Measurements from ENCODE around the gene COX19. TPM values are rescaled to one million over a fixed set of nuclear protein-coding genes. Genes with fewer than 3 reads are reported as not detected.

Gene COX19
- total RNA-seq, 2 experiments from 2014 or later = 14.1 to 15.6 TPM

DNA sequence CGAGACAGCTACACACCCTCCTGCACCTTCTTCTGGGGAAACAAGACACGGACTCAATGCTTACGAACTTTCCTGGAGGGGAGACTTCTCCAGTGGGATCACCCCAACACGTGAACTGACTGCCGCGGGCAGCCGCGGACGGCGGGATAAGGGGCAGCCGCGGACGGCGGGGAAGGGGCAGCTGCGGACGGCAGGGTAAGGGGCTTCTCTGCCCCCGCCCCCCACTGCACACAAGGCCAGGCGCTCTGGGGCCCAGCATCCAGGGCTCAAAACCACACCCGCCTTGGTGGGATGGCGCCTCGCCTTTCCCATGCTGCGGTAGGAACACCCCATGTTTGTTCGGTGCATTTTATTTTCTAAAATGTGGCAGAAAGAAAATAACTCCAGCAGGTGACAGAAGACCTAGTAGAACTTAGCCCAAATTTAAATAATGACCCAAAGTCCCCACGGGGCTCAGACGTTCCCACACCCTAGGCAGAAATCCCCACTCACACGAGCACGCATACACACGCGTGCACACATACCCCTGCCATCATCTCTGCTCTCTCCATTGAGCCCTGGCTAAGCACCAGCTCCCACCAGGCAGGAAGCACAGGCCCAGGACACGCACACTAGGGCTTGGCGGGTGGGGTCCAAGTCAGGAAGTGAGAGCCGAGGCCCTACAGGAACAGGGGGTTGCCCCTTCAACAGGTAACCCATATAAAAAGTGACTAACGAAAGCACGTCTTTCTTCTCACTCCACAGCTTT lies 42.4 kb upstream of the COX19 start:
- POLR2A ChIA-PET = interaction anchor here (0.6 kb wide), 1 partner anchor 40 kb away, joined by 3 read pairs; no protein-coding TSS in a partner anchor
- intact Hi-C loops (cut with micrococcal nuclease) = no loop called here
- peaks cover 8% of the 10 kb centered on the region for H3K4me1 Mint-ChIP-seq (ENCODE audit: low read depth)
- H3K9me3 Mint-ChIP-seq = peaks cover 9% of the 10 kb centered on the region
- CTCF ChIA-PET = interaction anchor here (2.4 kb wide), 1 partner anchor 25 kb away, joined by 6 read pairs; no protein-coding TSS in a partner anchor
- no peak overlapping the region for H3K4me3 Mint-ChIP-seq
- DNase-seq = no peak
- H3K36me3 Mint-ChIP-seq = peaks cover 17% of the 10 kb centered on the region
- no peaks in the 10 kb centered on the region for H3K27me3 Mint-ChIP-seq
- H3K27ac Mint-ChIP-seq = no peak overlapping the region

DNA sequence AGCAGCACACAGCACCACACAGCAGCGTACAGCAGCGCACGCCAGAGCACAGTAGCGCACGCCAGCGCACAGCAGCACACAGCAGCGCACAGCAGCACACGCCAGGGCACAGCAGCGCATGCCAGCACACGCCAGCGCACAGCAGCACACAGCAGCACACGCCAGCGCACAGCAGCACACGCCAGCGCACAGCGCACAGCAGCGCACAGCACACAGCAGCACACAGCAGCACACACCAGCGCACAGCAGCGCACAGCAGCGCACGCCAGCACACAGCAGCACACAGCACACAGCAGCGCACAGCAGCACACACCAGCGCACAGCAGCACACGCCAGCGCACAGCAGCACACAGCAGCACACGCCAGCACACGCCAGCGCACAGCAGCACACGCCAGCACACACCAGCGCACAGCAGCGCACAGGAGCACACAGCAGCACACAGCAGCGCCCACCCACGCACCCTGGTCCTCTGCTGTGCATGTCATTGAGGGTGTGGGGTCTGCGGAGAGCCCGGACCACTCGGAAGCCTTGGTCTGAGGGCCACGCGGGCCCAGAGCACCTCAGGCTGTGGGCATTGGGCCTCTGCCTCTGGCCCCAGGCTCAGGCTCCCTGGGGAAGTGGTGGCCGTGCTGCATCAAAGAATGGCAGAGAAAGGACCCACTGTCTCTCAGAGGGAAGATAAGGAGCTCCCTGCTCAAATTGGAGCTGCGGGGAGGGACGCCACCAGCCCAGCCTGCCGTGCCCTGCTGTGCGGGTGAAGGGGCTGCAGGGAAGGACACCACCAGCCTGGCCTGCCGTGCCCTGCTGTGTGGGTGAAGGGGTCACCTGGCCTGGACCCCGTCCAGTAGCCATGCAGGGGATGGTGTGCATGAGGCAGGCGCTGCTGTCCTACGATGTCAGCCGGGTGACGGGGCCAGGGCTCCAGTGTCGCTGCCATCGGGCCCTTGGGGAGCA lies 41.5 kb upstream of the COX19 start:
- peaks cover 5% of the 10 kb centered on the region for H3K9me3 Mint-ChIP-seq
- H3K4me1 Mint-ChIP-seq (ENCODE audit: low read depth) = peaks cover 8% of the 10 kb centered on the region
- ChIA-PET CTCF (interaction anchor here (2.4 kb wide), 1 partner anchor 24 kb away, joined by 6 read pairs; no protein-coding TSS in a partner anchor), POLR2A (no interaction called here)
- DNase-seq = no peak
- H3K36me3 Mint-ChIP-seq = peaks cover 10% of the 10 kb centered on the region
- H3K27me3 Mint-ChIP-seq = no peaks in the 10 kb centered on the region
- H3K4me3 Mint-ChIP-seq = no peak overlapping the region
- no peak overlapping the region for H3K27ac Mint-ChIP-seq
- intact Hi-C loops (cut with micrococcal nuclease) = no loop called here

DNA sequence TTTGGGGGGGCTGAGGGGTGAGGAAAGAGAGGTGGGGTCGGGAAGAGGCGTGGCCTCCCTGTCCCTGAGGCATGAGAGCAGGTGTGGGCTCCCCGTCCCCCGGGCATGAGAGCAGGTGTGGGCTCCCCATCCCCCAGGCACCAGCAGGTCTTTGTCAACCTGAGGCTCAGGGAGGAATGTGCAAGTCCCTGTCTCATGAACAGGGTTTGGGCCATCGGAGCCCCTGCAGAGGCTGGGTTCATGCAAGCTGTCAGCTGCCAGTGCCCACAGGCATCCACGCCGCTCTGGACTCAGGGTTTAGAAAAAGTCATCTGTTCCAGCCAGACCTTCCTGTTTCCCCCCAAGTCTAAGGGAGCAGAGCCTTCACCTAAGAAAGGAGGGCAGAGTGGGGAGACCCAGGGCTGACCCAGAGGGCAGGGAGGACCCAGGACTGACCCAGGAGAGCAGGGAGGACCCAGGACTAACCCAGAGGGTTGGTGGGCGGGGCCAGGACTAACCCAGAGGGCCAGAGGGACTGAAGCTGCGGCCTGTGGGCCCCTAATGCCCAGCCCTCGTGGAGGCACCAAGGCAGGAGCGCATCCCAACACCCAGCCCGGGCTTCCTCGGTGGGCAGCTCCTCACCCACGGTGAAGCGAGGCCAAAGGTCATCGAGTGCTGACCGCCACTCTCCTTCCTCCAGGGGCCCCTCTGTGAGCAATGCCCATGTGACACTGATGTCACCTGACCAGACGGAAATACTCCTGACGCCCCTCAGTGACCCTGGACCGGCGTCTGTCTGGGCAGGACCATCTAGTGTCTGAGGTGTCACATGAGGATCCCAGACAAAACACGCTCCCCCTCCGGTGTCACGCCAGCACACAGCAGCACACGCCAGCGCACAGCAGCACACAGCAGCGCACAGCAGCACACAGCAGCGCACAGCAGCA lies 40.1 kb upstream of the COX19 start:
- H3K27ac Mint-ChIP-seq = no peak overlapping the region
- H3K9me3 Mint-ChIP-seq = no peaks in the 10 kb centered on the region
- no peak for DNase-seq
- H3K27me3 Mint-ChIP-seq = no peaks in the 10 kb centered on the region
- H3K4me1 Mint-ChIP-seq (ENCODE audit: low read depth) = peaks cover 13% of the 10 kb centered on the region
- no peak overlapping the region for H3K4me3 Mint-ChIP-seq
- POLR2A ChIA-PET = no interaction called here
- CTCF ChIA-PET = no interaction called here
- intact Hi-C loops (cut with micrococcal nuclease) = no loop called here
- H3K36me3 Mint-ChIP-seq = peaks cover 4% of the 10 kb centered on the region

DNA sequence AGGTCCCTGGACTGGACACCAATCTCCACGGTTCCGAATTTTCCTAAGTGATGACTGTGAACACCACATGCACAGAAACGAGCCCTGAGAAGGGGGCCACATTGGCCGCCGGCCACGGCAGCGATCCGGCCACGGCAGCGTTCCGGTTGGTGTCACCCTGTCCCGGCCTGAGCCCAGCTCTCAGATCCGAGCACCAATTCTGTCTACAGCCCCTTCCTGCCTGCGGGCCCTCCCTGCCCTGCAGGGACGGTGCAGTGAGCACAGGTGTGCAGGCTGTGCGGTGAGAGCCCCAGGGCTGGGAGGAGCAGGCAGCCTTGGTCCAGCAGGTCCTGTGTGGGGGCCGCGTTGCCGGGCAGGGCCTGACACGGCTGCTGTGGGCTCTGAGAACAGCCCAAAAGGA lies 39.3 kb upstream of the COX19 start:
- no peak overlapping the region for H3K27ac Mint-ChIP-seq
- POLR2A ChIA-PET = no interaction called here
- no peaks in the 10 kb centered on the region for H3K27me3 Mint-ChIP-seq
- no peaks in the 10 kb centered on the region for H3K9me3 Mint-ChIP-seq
- intact Hi-C loops (cut with micrococcal nuclease) = no loop called here
- peaks cover 4% of the 10 kb centered on the region for H3K36me3 Mint-ChIP-seq
- no peak for DNase-seq
- H3K4me1 Mint-ChIP-seq (ENCODE audit: low read depth) = peaks cover 13% of the 10 kb centered on the region
- CTCF ChIA-PET = interaction anchor here (0.7 kb wide), 1 partner anchor 22 kb away, joined by 3 read pairs; no protein-coding TSS in a partner anchor
- no peak overlapping the region for H3K4me3 Mint-ChIP-seq

DNA sequence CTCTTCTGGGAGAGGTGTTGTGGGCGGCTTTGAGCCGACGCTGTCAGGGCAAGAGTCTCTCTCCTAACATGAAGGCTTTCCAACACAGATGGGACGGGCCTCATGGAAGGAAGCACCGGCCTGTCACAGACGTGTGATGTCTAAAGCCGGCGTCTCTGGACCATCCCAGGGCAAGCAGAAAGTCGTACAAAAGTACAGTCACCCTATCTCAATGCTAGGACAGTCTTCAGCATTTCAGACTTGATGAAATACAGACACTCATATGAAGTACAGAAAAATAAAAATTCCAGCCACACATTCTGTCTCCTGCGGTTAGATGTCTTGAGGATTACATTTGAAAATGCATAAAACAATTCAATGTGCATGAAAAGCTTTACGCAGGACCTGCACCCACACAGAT lies 38.2 kb upstream of the COX19 start:
- Mint-ChIP-seq H3K27me3 (no peaks in the 10 kb centered on the region), H3K4me1 (ENCODE audit: low read depth) (peaks cover 12% of the 10 kb centered on the region), H3K27ac (no peak overlapping the region), H3K36me3 (peaks cover 9% of the 10 kb centered on the region), H3K4me3 (no peak overlapping the region), H3K9me3 (no peaks in the 10 kb centered on the region)
- intact Hi-C loops (cut with micrococcal nuclease) = no loop called here
- POLR2A ChIA-PET = no interaction called here
- CTCF ChIA-PET = interaction anchor here (1.4 to 2.5 kb wide), 2 partner anchors 20 to 52 kb away, joined by 6 to 12 read pairs; no protein-coding TSS in a partner anchor
- DNase-seq = no peak

DNA sequence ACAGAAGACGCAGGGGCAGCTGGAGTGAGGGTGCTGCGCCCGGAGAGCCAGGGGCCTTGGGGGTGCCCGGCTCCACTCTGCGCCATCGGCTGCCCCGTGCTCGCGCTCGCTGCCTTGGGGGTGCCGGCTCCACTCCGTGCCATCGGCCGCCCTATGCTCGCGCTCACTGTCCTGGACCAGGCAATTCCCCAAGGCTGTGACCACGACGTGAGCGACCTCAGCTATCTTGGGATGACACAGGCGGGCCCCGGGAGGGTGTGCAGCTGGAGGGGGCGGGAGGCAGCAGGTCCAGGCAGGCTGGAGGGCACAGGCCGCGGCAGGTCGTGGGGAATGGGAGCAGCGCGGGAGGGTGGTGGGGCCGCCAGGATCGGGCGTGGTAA lies 37.4 kb upstream of the COX19 start:
- H3K36me3 Mint-ChIP-seq = peaks cover 6% of the 10 kb centered on the region
- ChIA-PET CTCF (interaction anchor here (1.4 to 2.5 kb wide), 2 partner anchors 19 to 53 kb away, joined by 6 to 12 read pairs; no protein-coding TSS in a partner anchor), POLR2A (no interaction called here)
- no peaks in the 10 kb centered on the region for H3K27me3 Mint-ChIP-seq
- H3K27ac Mint-ChIP-seq = no peak overlapping the region
- no peaks in the 10 kb centered on the region for H3K9me3 Mint-ChIP-seq
- H3K4me1 Mint-ChIP-seq (ENCODE audit: low read depth) = peaks cover 6% of the 10 kb centered on the region
- H3K4me3 Mint-ChIP-seq = no peak overlapping the region
- intact Hi-C loops (cut with micrococcal nuclease) = no loop called here
- DNase-seq = no peak

DNA sequence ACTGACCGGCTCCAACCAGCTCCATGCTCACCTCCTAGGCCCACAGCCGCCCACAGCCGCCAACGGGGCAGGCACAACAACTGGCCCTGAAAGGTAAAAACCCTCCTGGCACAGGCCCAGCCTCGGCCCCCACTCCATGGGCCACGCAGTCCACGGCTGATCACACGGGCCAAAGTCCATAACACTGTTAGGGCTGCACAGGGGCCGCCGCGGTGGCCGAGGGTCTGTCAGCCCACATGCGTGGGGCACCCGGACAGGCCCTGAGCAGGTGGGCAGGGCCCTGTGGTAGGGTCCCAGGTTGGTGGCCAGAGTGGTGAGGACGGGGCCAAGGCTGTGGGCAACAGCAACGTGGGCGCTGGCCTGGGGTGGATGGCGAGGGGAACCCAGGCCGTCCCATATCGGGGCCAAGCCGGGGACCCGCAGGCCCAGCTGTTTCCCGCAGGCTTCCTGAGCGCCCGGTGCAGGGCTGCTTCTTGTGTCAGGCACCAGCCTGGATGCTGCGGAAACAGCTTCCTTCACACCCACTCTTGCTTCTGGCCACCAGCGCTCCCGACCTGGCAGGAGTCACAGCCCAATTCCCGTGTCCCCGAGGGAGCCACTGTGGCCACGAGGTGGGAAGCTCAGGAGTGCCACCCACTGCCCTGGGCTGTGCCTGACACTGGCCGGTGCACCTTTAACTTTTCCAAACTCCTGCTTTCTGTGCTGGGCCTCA lies 36.8 kb upstream of the COX19 start:
- CTCF ChIA-PET = interaction anchor here (1.4 to 2.5 kb wide), 2 partner anchors 19 to 54 kb away, joined by 6 to 12 read pairs; no protein-coding TSS in a partner anchor
- H3K27ac Mint-ChIP-seq = no peak overlapping the region
- DNase-seq = no peak
- intact Hi-C loops (cut with micrococcal nuclease) = no loop called here
- H3K4me1 Mint-ChIP-seq (ENCODE audit: low read depth) = peaks cover 6% of the 10 kb centered on the region
- H3K36me3 Mint-ChIP-seq = peaks cover 6% of the 10 kb centered on the region
- no peaks in the 10 kb centered on the region for H3K27me3 Mint-ChIP-seq
- POLR2A ChIA-PET = no interaction called here
- no peak overlapping the region for H3K4me3 Mint-ChIP-seq
- H3K9me3 Mint-ChIP-seq = no peaks in the 10 kb centered on the region

DNA sequence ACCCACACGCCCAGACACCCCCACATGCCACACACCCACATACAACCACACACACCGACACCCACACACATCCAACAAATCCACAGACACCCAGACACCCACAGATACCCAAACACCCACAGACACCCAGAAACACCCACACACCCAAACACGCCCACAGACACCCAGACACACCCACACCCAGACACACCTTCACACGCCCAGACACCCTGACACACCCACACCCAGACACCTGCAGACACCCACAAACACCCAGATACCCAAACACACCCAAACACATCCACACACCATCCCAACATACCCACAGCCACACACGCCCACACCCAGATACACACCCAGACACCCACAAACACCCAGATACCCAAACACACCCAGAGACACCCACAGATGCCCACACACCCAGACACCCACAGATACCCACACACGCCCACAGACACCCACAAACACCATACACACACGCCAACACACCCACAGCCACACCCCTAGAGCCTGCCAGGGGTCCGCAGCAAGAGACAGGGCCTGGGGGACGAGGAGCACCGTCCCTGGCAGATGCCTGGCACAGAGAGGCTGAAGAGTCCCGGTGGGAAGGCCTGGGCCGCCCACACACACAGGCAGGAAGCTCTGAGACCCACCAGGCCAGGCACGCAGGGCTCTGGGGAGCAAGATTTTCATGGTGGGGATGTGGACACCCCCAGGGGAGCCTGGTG lies 36.1 kb upstream of the COX19 start:
- no peaks in the 10 kb centered on the region for H3K27me3 Mint-ChIP-seq
- DNase-seq = no peak
- H3K36me3 Mint-ChIP-seq = peaks cover 6% of the 10 kb centered on the region
- CTCF ChIA-PET = interaction anchor here (2.5 kb wide), 1 partner anchor 18 kb away, joined by 12 read pairs; no protein-coding TSS in a partner anchor
- H3K4me1 Mint-ChIP-seq (ENCODE audit: low read depth) = peaks cover 6% of the 10 kb centered on the region
- POLR2A ChIA-PET = no interaction called here
- H3K27ac Mint-ChIP-seq = no peak overlapping the region
- H3K4me3 Mint-ChIP-seq = no peak overlapping the region
- H3K9me3 Mint-ChIP-seq = no peaks in the 10 kb centered on the region
- intact Hi-C loops (cut with micrococcal nuclease) = no loop called here

DNA sequence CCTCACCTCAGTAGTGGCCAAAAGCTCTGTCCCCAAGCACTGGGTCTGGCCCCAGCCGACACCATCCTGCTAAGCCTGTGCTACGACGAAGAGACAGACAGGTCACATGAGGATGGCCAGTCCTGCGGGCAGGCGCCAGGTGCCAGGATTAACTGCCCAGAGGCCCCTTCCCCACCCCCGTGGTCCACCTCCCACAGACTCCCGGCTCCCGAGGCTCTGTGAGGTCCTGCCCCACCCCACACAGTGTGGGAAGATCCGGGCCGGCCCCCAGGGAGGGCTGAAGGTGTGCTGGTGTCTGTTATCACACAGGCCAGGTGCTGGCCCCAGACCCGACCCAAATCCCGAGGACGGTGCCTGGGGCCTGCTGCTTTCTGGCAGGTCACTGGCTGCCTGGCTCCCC lies 34.9 kb upstream of the COX19 start:
- Mint-ChIP-seq H3K27me3 (no peaks in the 10 kb centered on the region), H3K36me3 (peaks cover 6% of the 10 kb centered on the region), H3K9me3 (no peaks in the 10 kb centered on the region), H3K27ac (no peak overlapping the region), H3K4me1 (ENCODE audit: low read depth) (peaks cover 6% of the 10 kb centered on the region), H3K4me3 (no peak overlapping the region)
- intact Hi-C loops (cut with micrococcal nuclease) = no loop called here
- no peak for DNase-seq
- CTCF ChIA-PET = no interaction called here
- POLR2A ChIA-PET = no interaction called here

DNA sequence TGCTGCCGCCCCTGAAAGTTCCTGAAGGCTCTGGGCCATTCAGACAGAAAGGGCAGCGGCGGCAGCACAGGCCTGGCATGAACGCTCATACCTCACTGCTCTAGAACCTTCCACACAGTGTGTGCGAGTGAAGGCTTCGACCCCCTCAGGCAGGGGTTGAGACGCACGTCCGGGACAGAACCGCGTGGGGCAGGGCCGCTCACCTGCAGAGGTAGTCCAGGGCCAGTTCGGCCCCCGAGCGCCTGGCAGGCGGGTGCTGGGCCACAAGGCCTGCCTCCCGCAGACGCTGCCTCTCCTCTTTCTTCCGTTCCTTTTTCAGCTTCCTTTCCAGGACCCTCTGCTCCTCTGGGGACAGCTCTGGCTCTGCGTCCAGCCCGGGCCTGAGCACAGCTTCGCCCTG lies 34.4 kb upstream of the COX19 start:
- peaks cover 6% of the 10 kb centered on the region for H3K36me3 Mint-ChIP-seq
- intact Hi-C loops (cut with micrococcal nuclease) = no loop called here
- no peak overlapping the region for H3K27ac Mint-ChIP-seq
- POLR2A ChIA-PET = no interaction called here
- no peaks in the 10 kb centered on the region for H3K9me3 Mint-ChIP-seq
- peaks cover 6% of the 10 kb centered on the region for H3K4me1 Mint-ChIP-seq (ENCODE audit: low read depth)
- CTCF ChIA-PET = no interaction called here
- no peaks in the 10 kb centered on the region for H3K27me3 Mint-ChIP-seq
- DNase-seq = no peak
- no peak overlapping the region for H3K4me3 Mint-ChIP-seq

Data from activated CD4-positive, alpha-beta memory T cell treated with anti-CD3 and anti-CD28 coated beads for 36 hours (primary cell).